ENCODE measurements around the gene HARS1. TPM values are rescaled to one million over a fixed set of nuclear protein-coding genes. Genes with fewer than 3 reads are reported as not detected.
"Not testable (repeated sequence)": the region's sequence is repeated elsewhere in the genome, so short reads cannot be mapped to it uniquely, and the experiment has no call there.

The HARS1 gene
- total and polyA plus RNA-seq, 4 donors, result 35.1 to 74.6 (median 48.9) TPM

GRCh38 chr5:140672455-140673186, 18.5 kb downstream of the HARS1 start:
- Histone ChIP-seq H3K36me3 (ENCODE audit: control insufficient read depth in 1 of 2, insufficient read depth in 2 of 2, low read length in 1 of 2) (peaks cover 0 to 19% of the 10 kb centered on the region in 2 donors), H3K27ac (ENCODE audit: low read depth in 1 of 2, low read length in 2 of 2) (no peak overlapping the region), H3K4me1 (ENCODE audit: control insufficient read depth in 1 of 2, insufficient read depth in 2 of 2, low read length in 2 of 2) (no peaks in the 10 kb centered on the region), H3K9me3 (ENCODE audit: control insufficient read depth, low read length) (no peaks in the 10 kb centered on the region), H3K27me3 (ENCODE audit: control insufficient read depth in 1 of 2, insufficient read depth in 2 of 2, low read length in 1 of 2) (no peaks in the 10 kb centered on the region), H3K4me3 (ENCODE audit: low read length in 2 of 2) (no peak overlapping the region)
- WGBS, 2 donors, result 52 to 56% methylated on average over 70 of the region's 70 CpGs
- intact Hi-C loops (cut with DNase I), result no loop called here
- DNase-seq (peak in 1 of 2 donors; percentile 86), ATAC-seq (ENCODE audit: low FRiP score) (no peak)

DNA sequence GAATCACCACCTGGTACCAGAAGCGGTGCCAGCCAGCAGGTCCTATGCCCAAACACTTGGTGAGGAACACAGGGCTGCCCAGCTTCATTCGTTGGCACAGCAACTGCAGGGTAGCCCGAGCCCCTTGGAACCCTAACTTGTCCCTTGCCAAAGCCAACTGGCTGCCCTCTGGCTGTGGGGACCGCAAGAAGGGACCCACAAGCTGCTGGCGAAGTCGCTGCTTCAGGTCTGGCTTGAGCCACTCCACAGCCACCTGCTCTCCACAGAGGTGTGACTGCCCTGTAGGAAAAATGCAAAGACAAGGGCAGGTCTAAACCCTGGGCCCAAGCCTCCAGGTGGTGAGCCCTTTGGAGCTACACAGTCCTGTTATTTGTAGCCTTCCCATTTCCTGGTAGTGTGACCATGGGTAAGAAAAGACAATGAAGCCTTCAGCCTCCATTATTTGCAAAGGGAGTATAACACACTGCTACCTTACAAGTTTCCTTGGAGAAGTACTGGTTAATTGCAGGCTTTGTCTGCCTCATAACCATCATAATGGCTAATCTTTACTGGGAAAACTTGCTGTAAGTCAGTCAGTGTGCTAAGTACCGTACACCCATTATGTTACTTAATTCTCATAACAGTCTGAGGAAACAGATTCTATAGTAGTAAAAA, 19.6 kb downstream of the HARS1 start:
- H3K36me3 ChIP-seq (ENCODE audit: control insufficient read depth in 1 of 2, insufficient read depth in 2 of 2, low read length in 1 of 2), result peaks cover 0 to 14% of the 10 kb centered on the region in 2 donors
- WGBS, 2 donors, result 91 to 95% methylated on average over 4 to 6 of the region's 7 CpGs

GRCh38 chr5:140671035-140671434, 20.1 kb downstream of the HARS1 start:
- H3K27me3 ChIP-seq (ENCODE audit: control insufficient read depth in 1 of 2, insufficient read depth in 2 of 2, low read length in 1 of 2); H3K4me3 ChIP-seq (ENCODE audit: low read length in 2 of 2); H3K4me1 ChIP-seq (ENCODE audit: control insufficient read depth in 1 of 2, insufficient read depth in 2 of 2, low read length in 2 of 2); H3K27ac ChIP-seq (ENCODE audit: low read depth in 1 of 2, low read length in 2 of 2); DNase-seq; ATAC-seq (ENCODE audit: low FRiP score); H3K9me3 ChIP-seq (ENCODE audit: control insufficient read depth, low read length); intact Hi-C loops (cut with DNase I): not testable (repeated sequence)
- H3K36me3 ChIP-seq (ENCODE audit: control insufficient read depth in 1 of 2, insufficient read depth in 2 of 2, low read length in 1 of 2), result peaks cover 0 to 12% of the 10 kb centered on the region in 2 donors
- WGBS, 2 donors, result 83 to 94% methylated on average over 4 of the region's 4 CpGs

More for the DNA sequence above, 19.6 kb downstream of the HARS1 start:
- intact Hi-C loops (cut with DNase I), result no loop called here
- DNase-seq (no peak), ATAC-seq (ENCODE audit: low FRiP score) (no peak)
- Histone ChIP-seq H3K27ac (ENCODE audit: low read depth in 1 of 2, low read length in 2 of 2) (no peak overlapping the region), H3K4me3 (ENCODE audit: low read length in 2 of 2) (no peak overlapping the region), H3K9me3 (ENCODE audit: control insufficient read depth, low read length) (no peaks in the 10 kb centered on the region), H3K27me3 (ENCODE audit: control insufficient read depth in 1 of 2, insufficient read depth in 2 of 2, low read length in 1 of 2) (no peaks in the 10 kb centered on the region), H3K4me1 (ENCODE audit: control insufficient read depth in 1 of 2, insufficient read depth in 2 of 2, low read length in 2 of 2) (no peaks in the 10 kb centered on the region)

DNA sequence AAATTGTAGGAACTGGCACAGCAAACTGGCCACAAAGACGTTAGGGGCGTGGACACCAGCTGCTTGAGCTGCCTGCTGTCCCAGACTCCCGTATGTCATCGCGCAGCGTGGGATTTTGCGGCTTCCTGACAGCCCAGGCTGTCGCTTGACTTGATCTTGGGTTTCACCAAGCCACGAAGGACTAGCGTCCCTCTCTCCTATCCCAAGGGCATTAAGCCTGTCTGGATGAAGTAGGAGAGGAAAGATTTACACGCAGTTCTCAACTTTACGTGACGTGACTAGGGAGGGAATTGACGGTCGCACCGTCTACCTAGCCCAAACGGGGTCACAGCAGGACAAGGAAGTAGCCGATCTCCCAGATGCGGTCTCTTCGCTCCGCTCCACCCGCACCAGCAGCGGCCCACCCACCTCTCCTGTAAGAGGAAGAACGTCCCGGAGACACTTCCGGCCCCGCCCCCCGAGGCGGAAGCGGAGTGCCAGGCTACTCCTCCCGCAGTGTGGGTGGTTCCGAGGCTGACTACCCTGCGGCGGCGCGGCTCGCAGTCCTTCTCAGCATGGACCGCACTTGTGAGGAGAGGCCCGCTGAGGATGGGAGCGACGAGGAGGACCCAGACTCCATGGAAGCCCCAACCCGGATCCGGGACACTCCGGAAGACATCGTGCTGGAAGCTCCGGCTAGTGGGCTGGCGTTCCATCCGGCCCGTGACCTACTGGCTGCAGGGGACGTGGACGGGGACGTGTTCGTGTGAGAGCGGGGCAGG, 26.6 kb downstream of the HARS1 start, which contains the start of gene WDR55:
Gene WDR55 (plus strand): TSS at position 546 of the 761 bp plus-strand sequence. CDS start 9 bp downstream, at position 555.
- Histone ChIP-seq H3K4me1 (ENCODE audit: control insufficient read depth in 1 of 2, insufficient read depth in 2 of 2, low read length in 2 of 2) (no peaks in the 10 kb centered on the region), H3K4me3 (ENCODE audit: low read length in 2 of 2) (peak within 1 kb of the TSS; percentile 74 to 78), H3K36me3 (ENCODE audit: control insufficient read depth in 1 of 2, insufficient read depth in 2 of 2, low read length in 1 of 2) (peaks cover 8 to 16% of the 10 kb centered on the region in 2 donors), H3K27ac (ENCODE audit: low read depth in 1 of 2, low read length in 2 of 2) (peak within 1 kb of the TSS; percentile 10 to 91), H3K27me3 (ENCODE audit: control insufficient read depth in 1 of 2, insufficient read depth in 2 of 2, low read length in 1 of 2) (no peaks in the 10 kb centered on the region), H3K9me3 (ENCODE audit: control insufficient read depth, low read length) (no peaks in the 10 kb centered on the region)
- DNase-seq (peak; percentile 98 to 99), ATAC-seq (ENCODE audit: low FRiP score) (peak; percentile 98)
- 0 to 1% methylated on average over 53 to 54 of the region's 54 CpGs for WGBS, 2 donors
- intact Hi-C loops (cut with DNase I), result no loop called here

GRCh38 chr5:140664030-140664358, 27.2 kb downstream of the HARS1 start:
- ATAC-seq (ENCODE audit: low FRiP score) (no peak), DNase-seq (no peak)
- Histone ChIP-seq H3K9me3 (ENCODE audit: control insufficient read depth, low read length) (no peaks in the 10 kb centered on the region), H3K36me3 (ENCODE audit: control insufficient read depth in 1 of 2, insufficient read depth in 2 of 2, low read length in 1 of 2) (peaks cover 8 to 17% of the 10 kb centered on the region in 2 donors), H3K4me3 (ENCODE audit: low read length in 2 of 2) (peak overlapping the region; percentile 74 to 78), H3K4me1 (ENCODE audit: control insufficient read depth in 1 of 2, insufficient read depth in 2 of 2, low read length in 2 of 2) (no peaks in the 10 kb centered on the region), H3K27ac (ENCODE audit: low read depth in 1 of 2, low read length in 2 of 2) (peak overlapping the region in 1 of 2 donors; percentile 91), H3K27me3 (ENCODE audit: control insufficient read depth in 1 of 2, insufficient read depth in 2 of 2, low read length in 1 of 2) (no peaks in the 10 kb centered on the region)
- intact Hi-C loops (cut with DNase I), result no loop called here
- 2 to 3% methylated on average over 18 of the region's 18 CpGs for WGBS, 2 donors

- H3K27ac ChIP-seq (ENCODE audit: low read depth in 1 of 2, low read length in 2 of 2); DNase-seq; ATAC-seq (ENCODE audit: low FRiP score); H3K4me1 ChIP-seq (ENCODE audit: control insufficient read depth in 1 of 2, insufficient read depth in 2 of 2, low read length in 2 of 2); H3K4me3 ChIP-seq (ENCODE audit: low read length in 2 of 2); intact Hi-C loops (cut with DNase I); H3K27me3 ChIP-seq (ENCODE audit: control insufficient read depth in 1 of 2, insufficient read depth in 2 of 2, low read length in 1 of 2); H3K9me3 ChIP-seq (ENCODE audit: control insufficient read depth, low read length): not testable (repeated sequence)
- WGBS, 2 donors, result 85 to 88% methylated on average over 6 of the region's 6 CpGs
- H3K36me3 ChIP-seq (ENCODE audit: control insufficient read depth in 1 of 2, insufficient read depth in 2 of 2, low read length in 1 of 2), result peaks cover 14 to 15% of the 10 kb centered on the region in 2 donors
These were observed 30.8 kb downstream of the HARS1 start for GRCh38 chr5:140660371-140660770.

- no peaks in the 10 kb centered on the region for H3K27me3 ChIP-seq (ENCODE audit: control insufficient read depth in 1 of 2, insufficient read depth in 2 of 2, low read length in 1 of 2)
- peaks cover 17 to 19% of the 10 kb centered on the region in 2 donors for H3K36me3 ChIP-seq (ENCODE audit: control insufficient read depth in 1 of 2, insufficient read depth in 2 of 2, low read length in 1 of 2)
- 95 to 97% methylated on average over 17 of the region's 17 CpGs for WGBS, 2 donors
- intact Hi-C loops (cut with DNase I), result no loop called here
- DNase-seq (no peak), ATAC-seq (ENCODE audit: low FRiP score) (no peak)
- no peaks in the 10 kb centered on the region for H3K4me1 ChIP-seq (ENCODE audit: control insufficient read depth in 1 of 2, insufficient read depth in 2 of 2, low read length in 2 of 2)
- H3K9me3 ChIP-seq (ENCODE audit: control insufficient read depth, low read length), result no peaks in the 10 kb centered on the region
- H3K27ac ChIP-seq (ENCODE audit: low read depth in 1 of 2, low read length in 2 of 2), result no peak overlapping the region
- no peak overlapping the region for H3K4me3 ChIP-seq (ENCODE audit: low read length in 2 of 2)
These were observed 32.3 kb downstream of the HARS1 start for GRCh38 chr5:140658870-140659269.

- H3K4me3 ChIP-seq (ENCODE audit: low read length in 2 of 2), result peak overlapping the region; percentile 61 to 90
- DNase-seq, result no peak
- H3K36me3 ChIP-seq (ENCODE audit: control insufficient read depth in 1 of 2, insufficient read depth in 2 of 2, low read length in 1 of 2), result peaks cover 5 to 8% of the 10 kb centered on the region in 2 donors
- WGBS, 2 donors, result 0 to 1% methylated on average over 27 of the region's 27 CpGs
- intact Hi-C loops (cut with DNase I), result loop anchor here (5.0 to 10.0 kb wide), 4 partner anchors 45 to 272 kb away; partner anchors contain the start of genes HARS1 (in 1 of the 2), HARS2 (in 1 of the 2), SRA1 (in 1 of the 2) and ZMAT2 (in 1 of the 2)
- H3K4me1 ChIP-seq (ENCODE audit: control insufficient read depth in 1 of 2, insufficient read depth in 2 of 2, low read length in 2 of 2), result no peaks in the 10 kb centered on the region
- H3K27me3 ChIP-seq (ENCODE audit: control insufficient read depth in 1 of 2, insufficient read depth in 2 of 2, low read length in 1 of 2), result no peaks in the 10 kb centered on the region
- H3K9me3 ChIP-seq (ENCODE audit: control insufficient read depth, low read length), result no peaks in the 10 kb centered on the region
- ATAC-seq (ENCODE audit: low FRiP score), result peak; percentile 30
- H3K27ac ChIP-seq (ENCODE audit: low read depth in 1 of 2, low read length in 2 of 2), result peak overlapping the region in 1 of 2 donors; percentile 58
These were observed 44.1 kb downstream of the HARS1 start for GRCh38 chr5:140647042-140647419.

All from aorta (tissue), 5 donors.